GM06990 (cell line): ENCODE data around the gene SUPT20HL2.
"Not testable (repeated sequence)": the region's sequence is repeated elsewhere in the genome, so short reads cannot be mapped to it uniquely, and the experiment has no call there.

Experiments used
- DNase-seq: peaks from one replicate; pipeline ENCODE4 v3.0.0-alpha.2; 2011; ENCODE audit not compliant: insufficient read length; ENCODE audit errors: extremely low read depth
- H3K27me3 ChIP-seq: replicated peaks from 2 replicates; pipeline ENCODE4 v1.6.0; 2011; ENCODE audit warnings: low read length; ENCODE audit not compliant: control insufficient read depth, insufficient read depth
- H3K36me3 ChIP-seq: 2 replicates; pipeline ENCODE4 v1.5.1; 2011; ENCODE audit warnings: low read length; ENCODE audit not compliant: control insufficient read depth, insufficient read depth
- H3K4me3 ChIP-seq: replicated peaks from 2 replicates; pipeline ENCODE4 v1.5.1; 2011; ENCODE audit warnings: low read depth, mild to moderate bottlenecking, control low read depth, low read length
- CTCF ChIP-seq: IDR thresholded peaks from 2 replicates; pipeline ENCODE4 v1.5.1; 2011; ENCODE audit warnings: low read length, control low read depth, mild to moderate bottlenecking, inconsistent platforms; ENCODE audit not compliant: insufficient read depth, poor library complexity, severe bottlenecking

Gene SUPT20HL2

DNA sequence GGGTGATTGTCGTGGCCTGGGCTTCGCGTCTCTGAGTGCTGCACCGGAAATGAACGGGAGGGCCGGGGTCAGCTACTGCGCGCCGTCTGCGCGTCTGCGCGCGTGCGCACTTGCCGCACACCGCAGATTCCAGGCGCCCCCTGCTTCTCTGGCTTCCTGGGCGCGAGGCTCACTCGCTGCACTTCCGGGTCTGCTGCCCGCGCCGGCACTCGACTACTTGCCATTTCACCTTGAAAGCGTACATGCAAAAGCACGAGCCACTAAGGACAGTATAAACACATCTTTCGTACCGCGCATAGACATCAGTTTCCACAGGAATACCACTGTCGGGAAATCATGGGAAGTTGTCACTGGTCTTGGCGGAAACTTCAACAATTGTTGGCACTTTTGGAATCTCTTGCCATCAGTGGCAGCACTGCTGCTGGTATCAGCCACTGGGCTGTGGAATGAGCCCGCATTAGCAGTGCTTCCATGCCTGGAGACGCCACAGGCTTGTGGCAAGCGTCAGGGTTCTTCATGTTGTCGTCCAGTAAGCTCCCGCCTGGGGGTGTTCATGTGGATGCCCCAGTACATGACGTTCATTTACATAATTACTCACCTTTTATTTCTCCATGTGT is at the start of gene SUPT20HL2:
TSS of gene SUPT20HL2 (minus strand) at position 51 of the 617 bp plus-strand sequence. CDS start 754 bp downstream, outside the sequence.
- no peak for DNase-seq
- no peak for TF ChIP-seq CTCF
- no peaks in the 10 kb centered on the region; the same call in none of the 2 replicates for H3K27me3 ChIP-seq
- H3K36me3 ChIP-seq, result no peaks in the 10 kb centered on the region
- no peak within 1 kb of the TSS for H3K4me3 ChIP-seq

- not testable (repeated sequence) for H3K4me3 ChIP-seq, DNase-seq, H3K36me3 ChIP-seq, H3K27me3 ChIP-seq
These were observed 48.3 kb upstream of the SUPT20HL2 start for GRCh38 chrX:24362089-24362745.

DNA sequence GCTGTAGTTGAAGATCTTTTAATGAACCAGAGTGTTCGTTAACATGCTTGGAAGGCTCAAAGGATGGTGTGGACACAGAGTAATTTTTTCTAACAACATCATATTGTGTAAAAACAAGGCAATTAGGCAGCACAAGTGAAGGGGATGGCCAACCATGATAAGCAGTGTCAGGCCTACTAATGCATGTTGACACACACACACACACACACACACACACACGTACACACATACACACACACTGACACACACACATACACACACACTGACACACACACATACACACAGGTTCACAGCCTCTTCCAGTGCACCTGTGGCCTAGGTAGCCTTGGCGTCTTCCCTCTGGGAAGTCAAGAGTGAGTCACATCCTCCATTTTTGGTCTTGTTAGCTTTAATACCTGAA is 46.4 kb upstream of the SUPT20HL2 start, which contains the start of gene SUPT20HL1:
TSS of gene SUPT20HL1 (plus strand) at position 368 of the 400 bp plus-strand sequence. CDS start 2,122 bp downstream, outside the sequence.
- DNase-seq, result no peak
- no peaks in the 10 kb centered on the region for H3K27me3 ChIP-seq
- no peak within 1 kb of the TSS for H3K4me3 ChIP-seq
- no peaks in the 10 kb centered on the region for H3K36me3 ChIP-seq
- no peak for TF ChIP-seq CTCF

DNA sequence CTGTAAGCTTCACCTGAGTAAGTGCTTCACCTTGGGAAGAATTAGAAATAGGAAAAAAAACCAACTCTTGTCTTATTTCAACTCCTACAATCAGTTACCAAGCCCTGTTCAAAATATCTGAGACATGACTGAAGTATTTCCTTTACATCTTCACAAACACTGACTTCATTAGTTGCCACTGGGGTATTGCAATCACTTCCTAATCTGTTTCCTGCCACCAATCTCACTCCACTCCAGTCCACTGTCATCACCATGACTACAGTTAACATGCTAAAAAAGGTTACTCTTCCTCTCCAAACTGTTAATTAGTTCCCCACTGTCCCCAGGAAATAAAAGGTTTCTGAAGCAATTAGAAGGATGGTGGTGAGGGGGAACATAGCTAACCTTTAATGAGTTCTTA is 43.2 kb upstream of the SUPT20HL2 start:
- no peak overlapping the region for H3K4me3 ChIP-seq
- no peaks in the 10 kb centered on the region for H3K36me3 ChIP-seq
- H3K27me3 ChIP-seq, result no peaks in the 10 kb centered on the region
- no peak for DNase-seq
- no peak for TF ChIP-seq CTCF

DNA sequence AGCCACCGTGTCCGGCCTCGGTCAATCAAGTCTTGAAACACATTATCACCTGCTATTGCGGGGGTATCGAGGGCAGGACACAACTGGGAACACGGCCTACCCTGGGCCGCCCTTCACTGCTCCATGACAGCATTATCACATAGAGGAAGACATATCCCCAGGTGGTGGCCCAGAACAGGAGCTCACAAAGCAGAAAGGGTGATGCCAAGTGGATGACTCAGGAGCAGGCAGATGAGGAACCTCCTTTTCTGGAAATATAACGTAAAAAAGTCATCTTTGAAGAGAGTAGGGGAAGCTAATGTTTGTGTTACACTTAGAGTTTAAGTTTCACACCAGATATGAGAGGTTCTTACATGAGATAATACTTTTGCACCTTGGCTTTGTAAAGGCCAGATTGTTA is 41.2 kb upstream of the SUPT20HL2 start:
- no peak overlapping the region for H3K4me3 ChIP-seq
- no peaks in the 10 kb centered on the region for H3K27me3 ChIP-seq
- H3K36me3 ChIP-seq, result no peaks in the 10 kb centered on the region
- DNase-seq, result no peak
- no peak for TF ChIP-seq CTCF

- Histone ChIP-seq H3K36me3 (no peaks in the 10 kb centered on the region), H3K4me3 (no peak overlapping the region), H3K27me3 (no peaks in the 10 kb centered on the region)
- DNase-seq, result no peak
- no peak for TF ChIP-seq CTCF
These were observed 36.3 kb upstream of the SUPT20HL2 start for GRCh38 chrX:24350217-24350616.
